Skeletal muscle satellite cell (primary cell): ENCODE measurements around the gene AGPAT3.
A peak's percentile ranks its signal among the peaks of the same experiment; 100 is the strongest.

Experiments
- H3K27me3 ChIP-seq: 2 replicates; pipeline ENCODE4 v1.7.0; 2013; ENCODE audit warnings: low read length; ENCODE audit not compliant: control insufficient read depth, insufficient read depth
- H3K36me3 ChIP-seq: 2 replicates; pipeline ENCODE4 v1.7.0; 2013; ENCODE audit warnings: mild to moderate bottlenecking, control low read depth, low read length; ENCODE audit not compliant: insufficient read depth
- H3K4me1 ChIP-seq: 2 replicates; pipeline ENCODE4 v1.7.0; 2013; ENCODE audit warnings: low read length; ENCODE audit not compliant: control insufficient read depth, insufficient read depth
- H3K4me2 ChIP-seq: 2 replicates; pipeline ENCODE4 v1.7.0; 2013; ENCODE audit warnings: mild to moderate bottlenecking, low read length
- H3K4me3 ChIP-seq: 2 replicates; pipeline ENCODE4 v1.7.0; 2013; ENCODE audit warnings: low read length
- H3K9ac ChIP-seq: 2 replicates; pipeline ENCODE4 v1.7.0; 2013; ENCODE audit warnings: mild to moderate bottlenecking, low read depth, low read length, moderate library complexity
- H3K9me3 ChIP-seq: replicated peaks from 2 replicates; pipeline ENCODE4 v1.7.0; 2013; ENCODE audit warnings: mild to moderate bottlenecking, control low read depth, low read length

Gene AGPAT3

GRCh38 chr21:44005593-44005992 lies 140.6 kb downstream of the AGPAT3 start:
- Histone ChIP-seq H3K36me3 (no peaks in the 10 kb centered on the region), H3K4me1 (peaks cover 29% of the 10 kb centered on the region), H3K4me2 (peak overlapping the region; percentile 59), H3K9ac (peak overlapping the region; percentile 74), H3K27me3 (no peaks in the 10 kb centered on the region), H3K9me3 (no peaks in the 10 kb centered on the region), H3K4me3 (no peak overlapping the region)

GRCh38 chr21:44006017-44006619 lies 141.1 kb downstream of the AGPAT3 start:
- peak overlapping the region; percentile 74 for H3K9ac ChIP-seq

DNA sequence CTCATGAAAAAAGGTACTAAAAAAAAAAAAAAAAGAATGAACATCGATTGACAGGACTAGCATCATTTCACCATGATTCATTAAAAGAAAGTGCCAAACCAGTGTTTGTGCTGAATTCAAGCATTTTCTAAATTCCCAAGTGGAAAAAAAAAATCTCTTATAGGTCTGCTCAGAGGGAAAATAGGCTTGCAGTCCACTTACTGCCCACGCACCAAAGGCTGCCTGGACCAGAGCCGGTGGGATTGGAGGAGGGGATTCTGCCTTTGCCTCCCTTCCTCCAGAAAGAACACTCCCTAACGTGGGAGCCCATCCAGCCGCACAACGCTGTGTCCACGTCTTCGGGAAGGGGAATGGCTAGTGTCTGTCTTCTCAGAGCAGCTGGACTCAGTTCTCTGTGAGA lies 141.6 kb downstream of the AGPAT3 start:
- no peaks in the 10 kb centered on the region for H3K9me3 ChIP-seq
- H3K4me1 ChIP-seq, result peaks cover 36% of the 10 kb centered on the region
- H3K4me2 ChIP-seq, result peak overlapping the region; percentile 59
- peak overlapping the region; percentile 16 for H3K4me3 ChIP-seq
- no peaks in the 10 kb centered on the region for H3K27me3 ChIP-seq
- H3K36me3 ChIP-seq, result no peaks in the 10 kb centered on the region
- H3K9ac ChIP-seq, result peak overlapping the region; percentile 74

More at GRCh38 chr21:44006017-44006619, 141.1 kb downstream of the AGPAT3 start:
- no peaks in the 10 kb centered on the region for H3K27me3 ChIP-seq
- peak overlapping the region; percentile 16 for H3K4me3 ChIP-seq
- H3K36me3 ChIP-seq, result no peaks in the 10 kb centered on the region
- peaks cover 33% of the 10 kb centered on the region for H3K4me1 ChIP-seq
- peak overlapping the region; percentile 59 for H3K4me2 ChIP-seq
- H3K9me3 ChIP-seq, result no peaks in the 10 kb centered on the region

GRCh38 chr21:44010429-44010828 lies 145.4 kb downstream of the AGPAT3 start:
- Histone ChIP-seq H3K27me3 (no peaks in the 10 kb centered on the region), H3K36me3 (no peaks in the 10 kb centered on the region), H3K9me3 (no peaks in the 10 kb centered on the region), H3K9ac (no peak overlapping the region), H3K4me1 (peaks cover 54% of the 10 kb centered on the region), H3K4me3 (no peak overlapping the region), H3K4me2 (no peak overlapping the region)

DNA sequence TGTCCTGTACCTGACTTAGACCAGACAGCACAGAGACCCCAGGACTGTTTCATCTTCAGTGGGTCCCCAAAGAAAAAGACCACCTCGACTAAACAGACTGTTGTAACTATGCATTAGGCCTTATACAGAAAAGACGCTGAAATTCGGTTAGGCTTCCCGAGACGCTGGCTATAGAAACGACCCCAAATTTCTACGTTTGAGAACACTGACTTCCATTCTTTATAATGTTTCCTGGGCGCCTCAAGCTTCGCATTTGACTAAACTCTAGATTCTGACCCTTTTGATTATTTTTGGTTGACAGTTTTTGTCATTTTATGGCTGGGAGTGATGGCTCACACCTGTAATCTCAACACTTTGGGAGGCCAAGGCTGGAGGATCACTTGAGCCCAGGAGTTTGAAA lies 146.1 kb downstream of the AGPAT3 start:
- Histone ChIP-seq H3K4me3 (peak overlapping the region; percentile 97), H3K9ac (peak overlapping the region; percentile 99), H3K27me3 (no peaks in the 10 kb centered on the region), H3K4me1 (peaks cover 48% of the 10 kb centered on the region), H3K4me2 (peak overlapping the region; percentile 83), H3K9me3 (no peaks in the 10 kb centered on the region), H3K36me3 (no peaks in the 10 kb centered on the region)

GRCh38 chr21:44011579-44012473 lies 146.8 kb downstream of the AGPAT3 start, which contains the start of gene TRAPPC10:
Gene TRAPPC10 (plus strand): TSS chr21:44012309. CDS start chr21:44012494, 185 bp downstream.
- Histone ChIP-seq H3K27me3 (no peaks in the 10 kb centered on the region), H3K4me3 (peak within 1 kb of the TSS; percentile 97), H3K9me3 (no peaks in the 10 kb centered on the region), H3K36me3 (no peaks in the 10 kb centered on the region), H3K4me1 (peaks cover 44% of the 10 kb centered on the region), H3K9ac (peak within 1 kb of the TSS; percentile 99), H3K4me2 (peak within 1 kb of the TSS; percentile 86)

DNA sequence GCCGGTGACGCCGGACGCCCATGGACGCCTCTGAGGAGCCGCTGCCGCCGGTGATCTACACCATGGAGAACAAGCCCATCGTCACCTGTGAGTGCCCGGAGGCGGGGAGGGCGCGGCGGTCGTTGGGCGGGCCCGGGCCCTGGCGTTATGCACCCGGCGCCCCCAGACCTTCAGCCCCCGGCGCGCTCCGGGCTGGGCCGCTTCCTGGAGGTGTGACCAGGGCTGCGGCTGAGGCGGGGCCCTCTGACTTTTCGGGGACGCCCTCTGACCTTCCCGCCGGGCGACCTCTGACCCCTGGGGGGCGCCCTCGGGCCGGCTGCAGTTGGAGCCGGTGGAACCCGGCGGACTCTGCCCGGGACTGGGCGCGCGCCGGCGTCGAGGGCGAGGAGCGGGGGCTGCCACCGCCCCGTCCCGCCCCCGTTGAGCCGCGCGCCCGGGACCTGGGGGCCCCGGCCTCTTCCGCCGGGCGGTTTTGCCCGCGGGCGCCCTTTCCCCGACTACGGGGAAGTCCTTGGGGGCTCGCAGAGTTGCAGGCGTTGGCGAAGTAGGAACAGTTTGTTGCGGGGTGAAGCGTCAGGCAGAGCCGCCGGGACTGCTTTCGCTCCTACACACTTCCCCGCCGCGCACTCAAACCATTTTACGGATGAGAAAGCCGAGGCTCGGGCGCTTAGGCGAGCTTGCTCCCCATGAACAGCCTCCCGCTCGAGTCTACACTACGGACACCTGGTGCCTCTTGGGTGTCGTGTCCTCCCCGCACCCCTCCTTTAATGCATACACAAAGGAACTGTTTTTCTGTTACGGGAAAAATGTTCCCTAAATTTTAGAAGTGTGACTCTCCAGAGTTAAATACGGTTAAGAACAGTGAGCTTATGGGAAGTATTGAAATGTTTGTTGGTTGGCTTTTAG lies 147.7 kb downstream of the AGPAT3 start:
- Histone ChIP-seq H3K4me1 (peaks cover 36% of the 10 kb centered on the region), H3K4me3 (peak overlapping the region; percentile 97), H3K4me2 (peak overlapping the region; percentile 86), H3K9ac (peak overlapping the region; percentile 99), H3K36me3 (no peaks in the 10 kb centered on the region), H3K27me3 (no peaks in the 10 kb centered on the region), H3K9me3 (no peaks in the 10 kb centered on the region)

- peak overlapping the region; percentile 97 for H3K4me3 ChIP-seq
- peak overlapping the region; percentile 86 for H3K4me2 ChIP-seq
- H3K9ac ChIP-seq, result peak overlapping the region; percentile 99
- no peaks in the 10 kb centered on the region for H3K9me3 ChIP-seq
- H3K36me3 ChIP-seq, result no peaks in the 10 kb centered on the region
- H3K4me1 ChIP-seq, result peaks cover 29% of the 10 kb centered on the region
- no peaks in the 10 kb centered on the region for H3K27me3 ChIP-seq
Measured at GRCh38 chr21:44013380-44014088, 148.5 kb downstream of the AGPAT3 start.

DNA sequence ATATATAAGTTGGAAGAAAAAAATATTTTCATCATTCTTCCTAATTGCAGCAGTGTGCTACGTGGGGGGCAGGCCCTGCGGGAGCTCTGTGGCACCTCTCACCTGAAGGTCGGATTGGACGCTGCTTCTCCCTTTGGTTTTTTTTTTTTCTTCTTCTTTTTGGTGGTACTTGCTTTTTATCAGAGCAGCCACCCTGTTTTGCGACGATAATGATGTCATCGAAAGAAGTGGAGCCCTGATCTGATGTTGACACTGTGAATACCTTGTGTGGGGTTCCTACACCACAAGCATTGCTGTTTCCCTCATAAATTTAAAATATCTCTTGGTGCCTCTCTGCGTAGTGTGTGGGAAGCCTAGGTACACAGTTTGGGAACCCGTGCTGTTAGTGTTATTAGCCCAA lies 152.6 kb downstream of the AGPAT3 start:
- H3K4me3 ChIP-seq, result no peak overlapping the region
- peaks cover 27% of the 10 kb centered on the region for H3K4me1 ChIP-seq
- no peaks in the 10 kb centered on the region for H3K36me3 ChIP-seq
- H3K9ac ChIP-seq, result no peak overlapping the region
- H3K27me3 ChIP-seq, result no peaks in the 10 kb centered on the region
- no peaks in the 10 kb centered on the region for H3K9me3 ChIP-seq
- no peak overlapping the region for H3K4me2 ChIP-seq

- Histone ChIP-seq H3K4me2 (no peak overlapping the region), H3K27me3 (no peaks in the 10 kb centered on the region), H3K9ac (no peak overlapping the region), H3K4me3 (no peak overlapping the region), H3K36me3 (no peaks in the 10 kb centered on the region), H3K4me1 (peaks cover 26% of the 10 kb centered on the region), H3K9me3 (no peaks in the 10 kb centered on the region)
Measured at GRCh38 chr21:44018127-44018526, 153.1 kb downstream of the AGPAT3 start.
